K562 (cell line): ENCODE results near the gene EML2. TPM values are rescaled to one million over a fixed set of nuclear protein-coding genes. Genes with fewer than 3 reads are reported as not detected.
A peak's percentile ranks its signal among the peaks of the same experiment; 100 is the strongest.

Source experiments
- EGR1 ChIP-seq: fragments of 450-650 bp; conservative IDR thresholded peaks from 2 replicates; pipeline ENCODE4 v1.6.1; 2017; ENCODE audit warnings: mild to moderate bottlenecking
- EZH2 ChIP-seq: IDR thresholded peaks from 2 replicates; pipeline ENCODE4 v1.6.1; 2012; ENCODE audit warnings: low read depth, mild to moderate bottlenecking, inconsistent platforms, low read length, borderline replicate concordance
- HDAC6 ChIP-seq: IDR thresholded peaks from 2 replicates; pipeline ENCODE4 v1.6.1; 2012; ENCODE audit warnings: low read depth, mild to moderate bottlenecking, control low read depth, inconsistent platforms, low read length, moderate library complexity
- NFIC ChIP-seq: fragments of 450-650 bp; IDR thresholded peaks from 2 replicates; pipeline ENCODE4 v1.6.1; 2017; ENCODE audit warnings: mild to moderate bottlenecking, inconsistent platforms
- THRB ChIP-seq: fragments of 450-650 bp; formaldehyde crosslinking; conservative IDR thresholded peaks from 2 replicates; pipeline ENCODE4 v1.4.0; 2022; ENCODE audit warnings: mild to moderate bottlenecking, missing genetic modification characterization
- ZNF592 ChIP-seq: fragments of 450-650 bp; IDR thresholded peaks from 2 replicates; pipeline ENCODE4 v1.6.1; 2017; ENCODE audit warnings: antibody characterized with exemption, mild to moderate bottlenecking
- ZNF644 ChIP-seq: fragments of 200-800 bp; sonication (Bioruptor generic); IDR thresholded peaks from 2 replicates; pipeline ENCODE4 v1.6.1; 2016; ENCODE audit warnings: low read depth, missing genetic modification characterization, missing compliant biosample characterization
- polyA plus RNA-seq, 8 experiments: library from polyadenylated mRNA; depleted of rRNA in 4 of 8; stranded (reverse) in 5 of 8; unstranded in 3 of 8; fragments of >200 nt; fragmentation: Nextera tagmentation in 2 of 8; fragmentation: Illumina TruSeq in 1 of 8; extraction: Ambion mirVana in 2 of 8; extraction: Trizol in 1 of 8; gene quantifications; 2 replicates each; pipeline versions ENCODE4 v1.2.1 to v1.2.3, GENCODE V29; 2011 to 2014; ENCODE audit warnings: inconsistent platforms in 1 of 8, missing spikeins in 1 of 8
- total RNA-seq, 7 experiments: library from RNA; depleted of rRNA in 6 of 7; stranded (reverse); fragments of >200 nt in 6 of 7; fragmentation: Illumina TruSeq in 2 of 7; extraction: Trizol in 2 of 7; gene quantifications; 2 replicates each; pipeline versions ENCODE4 v1.2.1 to v1.2.3, GENCODE V29; 2011 to 2021; ENCODE audit warnings: low replicate concordance in 1 of 7
- TF ChIP-seq, protein P1 (sequence below): fragments of 450-650 bp; IDR thresholded peaks from 2 replicates; pipeline ENCODE4 v1.6.1; 2016; ENCODE audit warnings: mild to moderate bottlenecking, moderate library complexity

The EML2 gene
- total and polyA plus RNA-seq, 9 of the 15 experiments (the other 6 are each of a cell fraction or from before 2014, with no cell fraction given), result 2.6 to 69.6 (median 24.8) TPM

DNA sequence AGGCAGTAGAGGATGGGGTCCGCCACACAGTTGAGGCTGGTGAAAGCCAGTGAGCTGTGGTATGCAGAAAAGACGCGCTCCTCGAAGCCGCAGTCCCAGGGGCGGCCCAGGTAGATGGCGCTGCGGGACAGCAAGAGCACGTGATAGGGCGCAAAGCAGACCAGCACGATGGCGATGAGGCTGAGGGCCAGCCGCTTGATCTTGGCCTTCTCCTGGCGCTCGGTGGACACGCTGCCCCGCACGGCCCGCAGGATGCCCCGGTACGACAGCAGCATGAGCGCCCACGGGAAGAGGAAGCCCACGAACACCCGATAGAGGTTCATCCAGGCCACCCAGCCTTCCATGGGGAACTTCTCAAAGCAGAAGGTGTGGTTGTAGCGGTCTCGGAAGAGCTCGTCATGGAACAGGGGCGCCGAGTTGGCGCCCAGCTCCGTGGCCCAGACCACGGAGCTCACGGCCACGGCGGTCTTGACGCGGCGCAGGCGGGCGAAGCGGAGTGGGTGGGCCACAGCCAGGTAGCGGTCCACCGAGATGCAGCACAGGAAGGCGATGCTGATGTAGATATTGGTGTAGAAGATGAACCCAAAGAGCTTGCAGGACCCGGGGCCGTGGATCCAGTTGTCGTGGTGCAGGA, 48.1 kb downstream of the EML2 start (continued):
- TF ChIP-seq ZNF592, result peak; percentile 80
- no peak for TF ChIP-seq EZH2
- TF ChIP-seq, protein P1, sequence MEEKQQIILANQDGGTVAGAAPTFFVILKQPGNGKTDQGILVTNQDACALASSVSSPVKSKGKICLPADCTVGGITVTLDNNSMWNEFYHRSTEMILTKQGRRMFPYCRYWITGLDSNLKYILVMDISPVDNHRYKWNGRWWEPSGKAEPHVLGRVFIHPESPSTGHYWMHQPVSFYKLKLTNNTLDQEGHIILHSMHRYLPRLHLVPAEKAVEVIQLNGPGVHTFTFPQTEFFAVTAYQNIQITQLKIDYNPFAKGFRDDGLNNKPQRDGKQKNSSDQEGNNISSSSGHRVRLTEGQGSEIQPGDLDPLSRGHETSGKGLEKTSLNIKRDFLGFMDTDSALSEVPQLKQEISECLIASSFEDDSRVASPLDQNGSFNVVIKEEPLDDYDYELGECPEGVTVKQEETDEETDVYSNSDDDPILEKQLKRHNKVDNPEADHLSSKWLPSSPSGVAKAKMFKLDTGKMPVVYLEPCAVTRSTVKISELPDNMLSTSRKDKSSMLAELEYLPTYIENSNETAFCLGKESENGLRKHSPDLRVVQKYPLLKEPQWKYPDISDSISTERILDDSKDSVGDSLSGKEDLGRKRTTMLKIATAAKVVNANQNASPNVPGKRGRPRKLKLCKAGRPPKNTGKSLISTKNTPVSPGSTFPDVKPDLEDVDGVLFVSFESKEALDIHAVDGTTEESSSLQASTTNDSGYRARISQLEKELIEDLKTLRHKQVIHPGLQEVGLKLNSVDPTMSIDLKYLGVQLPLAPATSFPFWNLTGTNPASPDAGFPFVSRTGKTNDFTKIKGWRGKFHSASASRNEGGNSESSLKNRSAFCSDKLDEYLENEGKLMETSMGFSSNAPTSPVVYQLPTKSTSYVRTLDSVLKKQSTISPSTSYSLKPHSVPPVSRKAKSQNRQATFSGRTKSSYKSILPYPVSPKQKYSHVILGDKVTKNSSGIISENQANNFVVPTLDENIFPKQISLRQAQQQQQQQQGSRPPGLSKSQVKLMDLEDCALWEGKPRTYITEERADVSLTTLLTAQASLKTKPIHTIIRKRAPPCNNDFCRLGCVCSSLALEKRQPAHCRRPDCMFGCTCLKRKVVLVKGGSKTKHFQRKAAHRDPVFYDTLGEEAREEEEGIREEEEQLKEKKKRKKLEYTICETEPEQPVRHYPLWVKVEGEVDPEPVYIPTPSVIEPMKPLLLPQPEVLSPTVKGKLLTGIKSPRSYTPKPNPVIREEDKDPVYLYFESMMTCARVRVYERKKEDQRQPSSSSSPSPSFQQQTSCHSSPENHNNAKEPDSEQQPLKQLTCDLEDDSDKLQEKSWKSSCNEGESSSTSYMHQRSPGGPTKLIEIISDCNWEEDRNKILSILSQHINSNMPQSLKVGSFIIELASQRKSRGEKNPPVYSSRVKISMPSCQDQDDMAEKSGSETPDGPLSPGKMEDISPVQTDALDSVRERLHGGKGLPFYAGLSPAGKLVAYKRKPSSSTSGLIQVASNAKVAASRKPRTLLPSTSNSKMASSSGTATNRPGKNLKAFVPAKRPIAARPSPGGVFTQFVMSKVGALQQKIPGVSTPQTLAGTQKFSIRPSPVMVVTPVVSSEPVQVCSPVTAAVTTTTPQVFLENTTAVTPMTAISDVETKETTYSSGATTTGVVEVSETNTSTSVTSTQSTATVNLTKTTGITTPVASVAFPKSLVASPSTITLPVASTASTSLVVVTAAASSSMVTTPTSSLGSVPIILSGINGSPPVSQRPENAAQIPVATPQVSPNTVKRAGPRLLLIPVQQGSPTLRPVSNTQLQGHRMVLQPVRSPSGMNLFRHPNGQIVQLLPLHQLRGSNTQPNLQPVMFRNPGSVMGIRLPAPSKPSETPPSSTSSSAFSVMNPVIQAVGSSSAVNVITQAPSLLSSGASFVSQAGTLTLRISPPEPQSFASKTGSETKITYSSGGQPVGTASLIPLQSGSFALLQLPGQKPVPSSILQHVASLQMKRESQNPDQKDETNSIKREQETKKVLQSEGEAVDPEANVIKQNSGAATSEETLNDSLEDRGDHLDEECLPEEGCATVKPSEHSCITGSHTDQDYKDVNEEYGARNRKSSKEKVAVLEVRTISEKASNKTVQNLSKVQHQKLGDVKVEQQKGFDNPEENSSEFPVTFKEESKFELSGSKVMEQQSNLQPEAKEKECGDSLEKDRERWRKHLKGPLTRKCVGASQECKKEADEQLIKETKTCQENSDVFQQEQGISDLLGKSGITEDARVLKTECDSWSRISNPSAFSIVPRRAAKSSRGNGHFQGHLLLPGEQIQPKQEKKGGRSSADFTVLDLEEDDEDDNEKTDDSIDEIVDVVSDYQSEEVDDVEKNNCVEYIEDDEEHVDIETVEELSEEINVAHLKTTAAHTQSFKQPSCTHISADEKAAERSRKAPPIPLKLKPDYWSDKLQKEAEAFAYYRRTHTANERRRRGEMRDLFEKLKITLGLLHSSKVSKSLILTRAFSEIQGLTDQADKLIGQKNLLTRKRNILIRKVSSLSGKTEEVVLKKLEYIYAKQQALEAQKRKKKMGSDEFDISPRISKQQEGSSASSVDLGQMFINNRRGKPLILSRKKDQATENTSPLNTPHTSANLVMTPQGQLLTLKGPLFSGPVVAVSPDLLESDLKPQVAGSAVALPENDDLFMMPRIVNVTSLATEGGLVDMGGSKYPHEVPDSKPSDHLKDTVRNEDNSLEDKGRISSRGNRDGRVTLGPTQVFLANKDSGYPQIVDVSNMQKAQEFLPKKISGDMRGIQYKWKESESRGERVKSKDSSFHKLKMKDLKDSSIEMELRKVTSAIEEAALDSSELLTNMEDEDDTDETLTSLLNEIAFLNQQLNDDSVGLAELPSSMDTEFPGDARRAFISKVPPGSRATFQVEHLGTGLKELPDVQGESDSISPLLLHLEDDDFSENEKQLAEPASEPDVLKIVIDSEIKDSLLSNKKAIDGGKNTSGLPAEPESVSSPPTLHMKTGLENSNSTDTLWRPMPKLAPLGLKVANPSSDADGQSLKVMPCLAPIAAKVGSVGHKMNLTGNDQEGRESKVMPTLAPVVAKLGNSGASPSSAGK, result peak; percentile 98
- no peak for TF ChIP-seq THRB (CRISPR knock-in tag)
- no peak for TF ChIP-seq HDAC6
- TF ChIP-seq NFIC, result no peak
- no peak for TF ChIP-seq ZNF644
- TF ChIP-seq EGR1, result 0 out of 2 replicates have a peak, but pooled peaks have one; percentile 6
